HepG2 (cell line): ENCODE measurements around the gene CHST14.

Experiments
- ASH2L ChIP-seq: fragments of 300-600, 200-600 bp; sonication (generic); IDR thresholded peaks from 2 replicates; pipeline ENCODE4 v1.7.0; 2017; ENCODE audit warnings: low read depth, mild to moderate bottlenecking, moderate library complexity, mixed read lengths, low read length; ENCODE audit not compliant: insufficient read length
- CHD2 ChIP-seq: IDR thresholded peaks from 2 replicates; pipeline ENCODE4 v1.6.1; 2011; ENCODE audit warnings: low read depth, low read length, improper control_type of control experiment
- ETV5 ChIP-seq: IDR thresholded peaks from 2 replicates; pipeline ENCODE4 v1.6.1; 2018; ENCODE audit warnings: missing biosample characterization, missing genetic modification reagents, inconsistent platforms, borderline replicate concordance
- JUN ChIP-seq: sonication (generic); formaldehyde crosslinking; IDR thresholded peaks from 2 replicates; pipeline ENCODE4 v1.4.0; 2020; ENCODE audit warnings: mild to moderate bottlenecking, missing genetic modification reagents
- MED1 ChIP-seq: sonication (generic); formaldehyde crosslinking; IDR thresholded peaks from 2 replicates; pipeline ENCODE4 v1.4.0; 2020; ENCODE audit warnings: missing genetic modification reagents
- MYC ChIP-seq: sonication (generic); formaldehyde crosslinking; IDR thresholded peaks from 2 replicates; pipeline ENCODE4 v1.9.0; 2021; ENCODE audit warnings: missing genetic modification reagents, borderline replicate concordance
- RNF2 ChIP-seq: fragments of 450-650 bp; conservative IDR thresholded peaks from 2 replicates; pipeline ENCODE4 v1.6.1; 2016; ENCODE audit warnings: low read depth
- SIN3B ChIP-seq: fragments of 150-350 bp; IDR thresholded peaks from 2 replicates; pipeline ENCODE4 v1.6.1; 2014; ENCODE audit warnings: low read length
- SRSF1 ChIP-seq: fragments of 200-400 bp; formaldehyde crosslinking; optimal IDR thresholded peaks from 2 replicates; pipeline ENCODE3; 2017; ENCODE audit warnings: mild to moderate bottlenecking, low read depth, low read length, moderate library complexity
- XRCC5 ChIP-seq: fragments of 200-400 bp; formaldehyde crosslinking; optimal IDR thresholded peaks from 2 replicates; pipeline ENCODE3; 2017; ENCODE audit warnings: mild to moderate bottlenecking, low read length
- ZNF660 ChIP-seq: sonication (generic); formaldehyde crosslinking; IDR thresholded peaks from 2 replicates; pipeline ENCODE4 v1.5.1; 2020; ENCODE audit warnings: mild to moderate bottlenecking, low read depth, missing genetic modification reagents, borderline replicate concordance
- ZNF883 ChIP-seq: sonication (generic); formaldehyde crosslinking; IDR thresholded peaks from 2 replicates; pipeline ENCODE4 v1.5.1; 2020; ENCODE audit warnings: mild to moderate bottlenecking, missing genetic modification reagents; ENCODE audit errors: not compliant biosample characterization
- TF ChIP-seq, protein P1 (sequence below): IDR thresholded peaks from 2 replicates; pipeline ENCODE4 v1.6.1; 2016

DNA sequence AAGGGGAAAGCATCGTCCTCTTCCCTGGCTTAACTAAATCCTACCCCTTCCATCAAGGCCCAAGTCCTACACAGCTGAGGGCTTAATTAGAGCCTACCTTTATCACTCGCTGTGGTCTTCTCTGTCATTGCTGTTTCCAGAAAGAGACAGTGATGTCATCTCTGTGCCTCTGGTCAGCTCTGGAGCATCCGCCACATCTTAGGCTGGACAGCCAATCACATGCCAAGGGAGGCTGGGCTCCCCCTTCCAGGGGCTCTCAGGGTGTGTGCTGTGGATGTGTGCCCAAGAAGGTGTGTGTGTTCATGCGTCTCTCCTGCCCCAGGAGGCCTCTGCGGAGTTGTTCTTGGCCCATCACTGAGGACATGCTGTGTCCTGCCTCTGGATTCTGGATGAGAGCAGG lies 42.8 kb downstream of the CHST14 start:
- TF ChIP-seq SRSF1, result no peak
- no peak for TF ChIP-seq ZNF660 (CRISPR knock-in tag)
- TF ChIP-seq ETV5 (CRISPR knock-in tag), result no peak
- no peak for TF ChIP-seq ASH2L
- no peak for TF ChIP-seq RNF2
- TF ChIP-seq, protein P1, sequence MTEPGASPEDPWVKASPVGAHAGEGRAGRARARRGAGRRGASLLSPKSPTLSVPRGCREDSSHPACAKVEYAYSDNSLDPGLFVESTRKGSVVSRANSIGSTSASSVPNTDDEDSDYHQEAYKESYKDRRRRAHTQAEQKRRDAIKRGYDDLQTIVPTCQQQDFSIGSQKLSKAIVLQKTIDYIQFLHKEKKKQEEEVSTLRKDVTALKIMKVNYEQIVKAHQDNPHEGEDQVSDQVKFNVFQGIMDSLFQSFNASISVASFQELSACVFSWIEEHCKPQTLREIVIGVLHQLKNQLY (CRISPR knock-in tag), result no peak
- no peak for TF ChIP-seq CHD2
- no peak for TF ChIP-seq XRCC5
- TF ChIP-seq JUN, result no peak
- no peak for TF ChIP-seq MED1
- no peak for TF ChIP-seq MYC (CRISPR knock-in tag)
- TF ChIP-seq ZNF883 (CRISPR knock-in tag), result no peak
- TF ChIP-seq SIN3B, result no peak
